SK-N-SH treated with all-trans-retinoic acid at 6 μM for 48 hours (cell line): ENCODE data around the gene EPN2.

Experiments
- ATAC-seq: fragments of 200-7000 bp; cut with Tn5 transposase; 3 replicates; pipeline ENCODE4 v1.9.1; 2020; ENCODE audit warnings: mild to moderate bottlenecking, moderate library complexity
- BACH2 ChIP-seq: fragments of 250-450 bp; sonication (Bioruptor Pico); IDR thresholded peaks from 2 replicates; pipeline ENCODE4 v1.9.0; 2021; ENCODE audit warnings: mild to moderate bottlenecking, borderline replicate concordance
- CSDC2 ChIP-seq: fragments of 250-450 bp; sonication (Bioruptor Pico); IDR thresholded peaks from 2 replicates; pipeline ENCODE4 v1.5.0; 2020; ENCODE audit warnings: mild to moderate bottlenecking, moderate library complexity
- ESRRG ChIP-seq: fragments of 250-450 bp; sonication (Bioruptor Pico); IDR thresholded peaks from 2 replicates; pipeline ENCODE4 v1.6.1; 2021; ENCODE audit warnings: mild to moderate bottlenecking
- ISL1 ChIP-seq: fragments of 250-450 bp; sonication (Bioruptor Pico); IDR thresholded peaks from 2 replicates; pipeline ENCODE4 v2.1.2; 2022; ENCODE audit warnings: mild to moderate bottlenecking, moderate library complexity
- OSR1 ChIP-seq: fragments of 250-450 bp; sonication (Bioruptor Pico); IDR thresholded peaks from 2 replicates; pipeline ENCODE4 v1.8.0; 2022; ENCODE audit warnings: moderate library complexity, mild to moderate bottlenecking, inconsistent platforms
- PPARA ChIP-seq: fragments of 250-450 bp; sonication (Bioruptor Pico); IDR thresholded peaks from 2 replicates; pipeline ENCODE4 v1.5.0; 2020; ENCODE audit warnings: mild to moderate bottlenecking, borderline replicate concordance
- RARB ChIP-seq: fragments of 250-450 bp; sonication (Bioruptor Pico); IDR thresholded peaks from 2 replicates; pipeline ENCODE4 v1.8.0; 2021; ENCODE audit warnings: mild to moderate bottlenecking, moderate library complexity
- TCF4 ChIP-seq: fragments of 250-450 bp; sonication (Bioruptor Pico); IDR thresholded peaks from 2 replicates; pipeline ENCODE4 v1.8.0; 2021; ENCODE audit warnings: mild to moderate bottlenecking, moderate library complexity, borderline replicate concordance
- ZC3H10 ChIP-seq: fragments of 250-450 bp; sonication (Bioruptor Pico); IDR thresholded peaks from 2 replicates; pipeline ENCODE4 v1.5.1; 2021; ENCODE audit warnings: mild to moderate bottlenecking, moderate library complexity
- ZFP3 ChIP-seq: fragments of 250-450 bp; sonication (Bioruptor Pico); IDR thresholded peaks from 2 replicates; pipeline ENCODE4 v1.5.0; 2020; ENCODE audit warnings: mild to moderate bottlenecking, moderate library complexity
- ZFP30 ChIP-seq: fragments of 450-650 bp; formaldehyde crosslinking; IDR thresholded peaks from 2 replicates; pipeline ENCODE4 v1.5.0; 2022; ENCODE audit warnings: mild to moderate bottlenecking, moderate library complexity
- ZNF565 ChIP-seq: fragments of 450-650 bp; formaldehyde crosslinking; conservative IDR thresholded peaks from 2 replicates; pipeline ENCODE4 v1.5.0; 2020; ENCODE audit warnings: low read depth, mild to moderate bottlenecking, moderate library complexity
- TF ChIP-seq, protein P1 (sequence below): fragments of 250-450 bp; sonication (Bioruptor Pico); IDR thresholded peaks from 2 replicates; pipeline ENCODE4 v1.5.0; 2020; ENCODE audit warnings: mild to moderate bottlenecking, moderate library complexity
- TF ChIP-seq, protein P2 (sequence below): fragments of 250-450 bp; sonication (Bioruptor Pico); IDR thresholded peaks from 2 replicates; pipeline ENCODE4 v1.5.1; 2021; ENCODE audit warnings: mild to moderate bottlenecking, moderate library complexity
- TF ChIP-seq, protein P3 (sequence below): fragments of 250-450 bp; sonication (Bioruptor Pico); IDR thresholded peaks from 2 replicates; pipeline ENCODE4 v1.8.0; 2020; ENCODE audit warnings: mild to moderate bottlenecking, moderate library complexity, borderline replicate concordance
- TF ChIP-seq, protein P4 (sequence below): fragments of 250-450 bp; sonication (Bioruptor Pico); IDR thresholded peaks from 2 replicates; pipeline ENCODE4 v1.8.0; 2021; ENCODE audit warnings: low read depth, mild to moderate bottlenecking, moderate library complexity, borderline replicate concordance
- TF ChIP-seq, protein P5 (sequence below): fragments of 250-450 bp; sonication (Bioruptor Pico); IDR thresholded peaks from 2 replicates; pipeline ENCODE4 v1.5.1; 2020; ENCODE audit warnings: low read depth, mild to moderate bottlenecking, moderate library complexity

EPN2 gene

GRCh38 chr17:19243838-19244237 lies 6.7 kb downstream of the EPN2 start:
- TF ChIP-seq ZFP30 (CRISPR knock-in tag) (no peak), ESRRG (no peak), CSDC2 (no peak), ZFP3 (CRISPR knock-in tag) (no peak), OSR1 (no peak), RARB (CRISPR knock-in tag) (no peak), ZNF565 (CRISPR knock-in tag) (no peak), ISL1 (no peak), TCF4 (no peak)
- TF ChIP-seq, protein P1, sequence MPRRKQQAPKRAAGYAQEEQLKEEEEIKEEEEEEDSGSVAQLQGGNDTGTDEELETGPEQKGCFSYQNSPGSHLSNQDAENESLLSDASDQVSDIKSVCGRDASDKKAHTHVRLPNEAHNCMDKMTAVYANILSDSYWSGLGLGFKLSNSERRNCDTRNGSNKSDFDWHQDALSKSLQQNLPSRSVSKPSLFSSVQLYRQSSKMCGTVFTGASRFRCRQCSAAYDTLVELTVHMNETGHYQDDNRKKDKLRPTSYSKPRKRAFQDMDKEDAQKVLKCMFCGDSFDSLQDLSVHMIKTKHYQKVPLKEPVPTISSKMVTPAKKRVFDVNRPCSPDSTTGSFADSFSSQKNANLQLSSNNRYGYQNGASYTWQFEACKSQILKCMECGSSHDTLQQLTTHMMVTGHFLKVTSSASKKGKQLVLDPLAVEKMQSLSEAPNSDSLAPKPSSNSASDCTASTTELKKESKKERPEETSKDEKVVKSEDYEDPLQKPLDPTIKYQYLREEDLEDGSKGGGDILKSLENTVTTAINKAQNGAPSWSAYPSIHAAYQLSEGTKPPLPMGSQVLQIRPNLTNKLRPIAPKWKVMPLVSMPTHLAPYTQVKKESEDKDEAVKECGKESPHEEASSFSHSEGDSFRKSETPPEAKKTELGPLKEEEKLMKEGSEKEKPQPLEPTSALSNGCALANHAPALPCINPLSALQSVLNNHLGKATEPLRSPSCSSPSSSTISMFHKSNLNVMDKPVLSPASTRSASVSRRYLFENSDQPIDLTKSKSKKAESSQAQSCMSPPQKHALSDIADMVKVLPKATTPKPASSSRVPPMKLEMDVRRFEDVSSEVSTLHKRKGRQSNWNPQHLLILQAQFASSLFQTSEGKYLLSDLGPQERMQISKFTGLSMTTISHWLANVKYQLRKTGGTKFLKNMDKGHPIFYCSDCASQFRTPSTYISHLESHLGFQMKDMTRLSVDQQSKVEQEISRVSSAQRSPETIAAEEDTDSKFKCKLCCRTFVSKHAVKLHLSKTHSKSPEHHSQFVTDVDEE (CRISPR knock-in tag): no peak
- TF ChIP-seq, protein P2, sequence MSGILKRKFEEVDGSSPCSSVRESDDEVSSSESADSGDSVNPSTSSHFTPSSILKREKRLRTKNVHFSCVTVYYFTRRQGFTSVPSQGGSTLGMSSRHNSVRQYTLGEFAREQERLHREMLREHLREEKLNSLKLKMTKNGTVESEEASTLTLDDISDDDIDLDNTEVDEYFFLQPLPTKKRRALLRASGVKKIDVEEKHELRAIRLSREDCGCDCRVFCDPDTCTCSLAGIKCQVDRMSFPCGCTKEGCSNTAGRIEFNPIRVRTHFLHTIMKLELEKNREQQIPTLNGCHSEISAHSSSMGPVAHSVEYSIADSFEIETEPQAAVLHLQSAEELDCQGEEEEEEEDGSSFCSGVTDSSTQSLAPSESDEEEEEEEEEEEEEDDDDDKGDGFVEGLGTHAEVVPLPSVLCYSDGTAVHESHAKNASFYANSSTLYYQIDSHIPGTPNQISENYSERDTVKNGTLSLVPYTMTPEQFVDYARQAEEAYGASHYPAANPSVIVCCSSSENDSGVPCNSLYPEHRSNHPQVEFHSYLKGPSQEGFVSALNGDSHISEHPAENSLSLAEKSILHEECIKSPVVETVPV (CRISPR knock-in tag): no peak
- TF ChIP-seq, protein P3, sequence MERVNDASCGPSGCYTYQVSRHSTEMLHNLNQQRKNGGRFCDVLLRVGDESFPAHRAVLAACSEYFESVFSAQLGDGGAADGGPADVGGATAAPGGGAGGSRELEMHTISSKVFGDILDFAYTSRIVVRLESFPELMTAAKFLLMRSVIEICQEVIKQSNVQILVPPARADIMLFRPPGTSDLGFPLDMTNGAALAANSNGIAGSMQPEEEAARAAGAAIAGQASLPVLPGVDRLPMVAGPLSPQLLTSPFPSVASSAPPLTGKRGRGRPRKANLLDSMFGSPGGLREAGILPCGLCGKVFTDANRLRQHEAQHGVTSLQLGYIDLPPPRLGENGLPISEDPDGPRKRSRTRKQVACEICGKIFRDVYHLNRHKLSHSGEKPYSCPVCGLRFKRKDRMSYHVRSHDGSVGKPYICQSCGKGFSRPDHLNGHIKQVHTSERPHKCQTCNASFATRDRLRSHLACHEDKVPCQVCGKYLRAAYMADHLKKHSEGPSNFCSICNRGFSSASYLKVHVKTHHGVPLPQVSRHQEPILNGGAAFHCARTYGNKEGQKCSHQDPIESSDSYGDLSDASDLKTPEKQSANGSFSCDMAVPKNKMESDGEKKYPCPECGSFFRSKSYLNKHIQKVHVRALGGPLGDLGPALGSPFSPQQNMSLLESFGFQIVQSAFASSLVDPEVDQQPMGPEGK (CRISPR knock-in tag): no peak
- ATAC-seq: no peak

DNA sequence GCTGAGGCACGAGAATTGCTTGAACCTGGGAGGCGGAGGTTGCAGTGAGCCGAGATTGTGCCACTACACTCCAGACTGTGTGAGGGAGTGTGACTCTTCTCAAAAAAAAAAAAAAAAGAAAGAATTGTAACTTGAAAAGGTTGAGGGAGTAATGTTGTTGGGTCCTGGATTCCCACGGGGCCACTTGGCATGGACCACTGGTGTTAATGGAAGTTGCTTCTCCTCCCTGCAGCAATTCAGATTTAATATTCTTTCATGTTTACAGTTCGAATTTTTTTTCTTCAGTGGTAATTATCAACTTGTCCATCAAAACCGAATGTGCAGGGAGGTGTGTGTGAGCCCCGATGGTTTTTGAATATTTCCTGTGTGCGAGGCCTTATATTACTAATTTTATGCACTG lies 7.2 kb downstream of the EPN2 start:
- no peak for TF ChIP-seq OSR1
- TF ChIP-seq TCF4: no peak
- TF ChIP-seq ZFP30 (CRISPR knock-in tag): no peak
- TF ChIP-seq BACH2 (CRISPR knock-in tag): no peak
- no peak for TF ChIP-seq ZFP3 (CRISPR knock-in tag)
- TF ChIP-seq PPARA (CRISPR knock-in tag): no peak
- TF ChIP-seq, all 23 proteins: peak for 0
- no peak for ATAC-seq

DNA sequence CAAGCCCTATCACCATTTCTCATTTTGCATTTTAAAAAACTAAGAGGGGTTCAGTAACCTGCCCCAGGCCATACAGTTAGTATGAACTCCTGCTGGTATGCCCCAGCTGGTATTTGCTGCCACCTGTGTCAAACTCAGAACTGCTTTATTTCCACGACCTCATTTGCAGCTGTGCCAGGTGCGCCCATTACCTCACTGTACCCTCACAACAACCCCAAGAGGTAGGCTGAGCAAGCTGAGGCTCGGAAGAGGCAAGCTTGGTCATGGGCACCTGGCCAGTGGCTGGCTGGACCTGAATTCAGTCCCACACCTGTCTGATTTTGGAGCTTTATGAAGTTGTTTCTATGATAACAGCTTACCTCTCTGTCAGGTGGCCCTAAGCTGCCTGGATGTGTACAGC lies 7.6 kb downstream of the EPN2 start:
- TF ChIP-seq PPARA (CRISPR knock-in tag) (no peak), ISL1 (no peak), OSR1 (no peak), ZC3H10 (CRISPR knock-in tag) (no peak)
- TF ChIP-seq, protein P1 (CRISPR knock-in tag): no peak
- TF ChIP-seq, protein P4, sequence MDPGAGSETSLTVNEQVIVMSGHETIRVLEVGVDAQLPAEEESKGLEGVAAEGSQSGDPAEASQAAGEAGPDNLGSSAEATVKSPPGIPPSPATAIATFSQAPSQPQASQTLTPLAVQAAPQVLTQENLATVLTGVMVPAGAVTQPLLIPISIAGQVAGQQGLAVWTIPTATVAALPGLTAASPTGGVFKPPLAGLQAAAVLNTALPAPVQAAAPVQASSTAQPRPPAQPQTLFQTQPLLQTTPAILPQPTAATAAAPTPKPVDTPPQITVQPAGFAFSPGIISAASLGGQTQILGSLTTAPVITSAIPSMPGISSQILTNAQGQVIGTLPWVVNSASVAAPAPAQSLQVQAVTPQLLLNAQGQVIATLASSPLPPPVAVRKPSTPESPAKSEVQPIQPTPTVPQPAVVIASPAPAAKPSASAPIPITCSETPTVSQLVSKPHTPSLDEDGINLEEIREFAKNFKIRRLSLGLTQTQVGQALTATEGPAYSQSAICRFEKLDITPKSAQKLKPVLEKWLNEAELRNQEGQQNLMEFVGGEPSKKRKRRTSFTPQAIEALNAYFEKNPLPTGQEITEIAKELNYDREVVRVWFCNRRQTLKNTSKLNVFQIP (CRISPR knock-in tag): no peak
- TF ChIP-seq, protein P5, sequence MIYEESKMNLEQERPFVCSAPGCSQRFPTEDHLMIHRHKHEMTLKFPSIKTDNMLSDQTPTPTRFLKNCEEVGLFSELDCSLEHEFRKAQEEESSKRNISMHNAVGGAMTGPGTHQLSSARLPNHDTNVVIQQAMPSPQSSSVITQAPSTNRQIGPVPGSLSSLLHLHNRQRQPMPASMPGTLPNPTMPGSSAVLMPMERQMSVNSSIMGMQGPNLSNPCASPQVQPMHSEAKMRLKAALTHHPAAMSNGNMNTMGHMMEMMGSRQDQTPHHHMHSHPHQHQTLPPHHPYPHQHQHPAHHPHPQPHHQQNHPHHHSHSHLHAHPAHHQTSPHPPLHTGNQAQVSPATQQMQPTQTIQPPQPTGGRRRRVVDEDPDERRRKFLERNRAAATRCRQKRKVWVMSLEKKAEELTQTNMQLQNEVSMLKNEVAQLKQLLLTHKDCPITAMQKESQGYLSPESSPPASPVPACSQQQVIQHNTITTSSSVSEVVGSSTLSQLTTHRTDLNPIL (CRISPR knock-in tag): no peak
- no peak for ATAC-seq
